Mononuclear cell (primary cell): ENCODE results near the gene CAMK2D. TPM values are rescaled to one million over a fixed set of nuclear protein-coding genes. Genes with fewer than 3 reads are reported as not detected.

Experiments used
- H3K27me3 ChIP-seq: 2 replicates; pipeline ENCODE4 v1.6.0; 2011; ENCODE audit warnings: low read length, control low read depth; ENCODE audit not compliant: insufficient read depth
- H3K4me1 ChIP-seq: 2 replicates; pipeline ENCODE4 v1.5.1; 2011; ENCODE audit warnings: mild to moderate bottlenecking, low read length, control low read depth; ENCODE audit not compliant: insufficient read depth
- H3K4me3 ChIP-seq: 2 replicates; pipeline ENCODE4 v1.5.1; 2011; ENCODE audit warnings: mild to moderate bottlenecking, low read length, moderate library complexity
- H3K9me3 ChIP-seq: 2 replicates; pipeline ENCODE4 v1.5.1; 2011; ENCODE audit warnings: low read depth, mild to moderate bottlenecking, control low read depth, low read length
- total RNA-seq: library from RNA; depleted of rRNA; stranded (reverse); fragments of >200 nt; gene quantifications from one replicate; pipeline ENCODE4 v1.2.3, GENCODE V29; 2012

CAMK2D gene
- total RNA-seq, 1 donor: 58.6 TPM

DNA sequence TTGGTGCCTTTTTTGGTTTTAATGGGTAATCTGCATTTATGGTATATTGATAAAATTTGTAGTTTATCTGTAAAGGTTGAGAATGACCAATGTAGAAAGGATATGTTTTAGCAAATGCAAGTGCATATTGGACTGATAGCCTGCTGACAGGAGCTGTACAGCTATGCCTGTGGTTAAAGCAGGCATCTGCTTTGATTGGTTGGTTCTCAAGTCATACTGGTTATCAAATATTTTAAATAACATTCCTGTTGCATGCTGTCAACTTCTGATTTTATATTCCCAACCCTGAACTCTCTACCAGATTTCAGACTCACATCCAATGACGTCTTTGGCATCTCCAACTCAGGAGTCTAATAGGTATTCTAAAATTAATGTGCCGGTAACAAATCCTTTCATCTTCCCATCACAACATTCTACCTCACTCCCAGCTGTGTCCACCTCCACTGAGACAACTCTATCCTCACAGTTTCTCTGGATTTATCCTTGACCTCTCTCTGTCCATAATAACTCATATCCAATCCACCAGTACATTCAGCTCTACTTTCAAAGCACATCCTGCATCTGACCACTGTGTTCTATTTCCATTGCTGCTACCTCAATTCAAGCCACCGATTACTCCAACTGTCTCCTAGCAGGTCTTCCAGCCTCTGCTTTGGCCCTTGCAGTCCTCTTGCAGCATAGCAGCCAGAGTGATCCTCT, 125.7 kb downstream of the CAMK2D start:
- Histone ChIP-seq H3K9me3 (no peaks in the 10 kb centered on the region), H3K27me3 (no peaks in the 10 kb centered on the region), H3K4me1 (peaks cover 34% of the 10 kb centered on the region), H3K4me3 (no peak overlapping the region)

DNA sequence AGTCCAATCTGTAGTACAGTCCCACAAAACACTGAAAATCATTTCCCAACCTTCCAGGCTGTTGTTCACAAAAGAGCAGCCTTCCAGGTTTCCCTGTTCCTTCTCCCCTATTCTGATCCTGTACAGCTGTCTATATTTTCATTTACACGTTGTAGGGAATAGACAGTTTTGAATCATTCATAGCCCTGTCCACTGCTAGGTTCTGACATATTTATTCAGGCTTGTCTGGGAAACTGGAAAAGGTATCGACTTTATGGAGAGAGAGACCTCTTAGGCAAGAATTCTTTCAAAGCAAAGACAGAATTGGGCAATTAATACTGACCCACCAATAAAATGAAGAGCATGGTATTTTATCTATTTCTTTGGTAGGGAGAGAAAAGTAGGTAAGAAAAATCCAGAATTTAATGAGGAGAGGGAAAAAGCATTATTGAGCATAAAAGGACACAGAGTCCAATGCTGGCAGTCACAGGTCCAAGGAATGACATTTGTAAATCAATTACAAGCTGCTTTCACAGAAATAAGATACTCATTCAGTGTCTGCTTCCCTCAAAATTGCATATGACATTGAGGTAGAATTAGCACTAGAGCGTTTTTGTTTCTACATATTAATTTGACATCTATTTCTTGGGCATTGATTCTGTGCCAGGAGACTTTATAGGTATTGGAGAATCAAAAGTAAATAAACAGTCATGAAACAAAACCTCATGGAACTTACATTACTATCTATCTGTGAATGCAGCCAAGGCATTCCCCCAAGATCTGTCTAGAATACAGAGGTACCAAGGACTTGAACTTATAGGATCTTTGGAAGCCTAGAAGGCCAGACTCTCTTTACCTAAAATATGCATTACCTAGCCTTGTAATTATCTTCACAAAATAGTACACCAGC, 127.2 kb downstream of the CAMK2D start:
- H3K4me1 ChIP-seq: peaks cover 26% of the 10 kb centered on the region
- no peaks in the 10 kb centered on the region for H3K27me3 ChIP-seq
- no peak overlapping the region for H3K4me3 ChIP-seq
- H3K9me3 ChIP-seq: no peaks in the 10 kb centered on the region

DNA sequence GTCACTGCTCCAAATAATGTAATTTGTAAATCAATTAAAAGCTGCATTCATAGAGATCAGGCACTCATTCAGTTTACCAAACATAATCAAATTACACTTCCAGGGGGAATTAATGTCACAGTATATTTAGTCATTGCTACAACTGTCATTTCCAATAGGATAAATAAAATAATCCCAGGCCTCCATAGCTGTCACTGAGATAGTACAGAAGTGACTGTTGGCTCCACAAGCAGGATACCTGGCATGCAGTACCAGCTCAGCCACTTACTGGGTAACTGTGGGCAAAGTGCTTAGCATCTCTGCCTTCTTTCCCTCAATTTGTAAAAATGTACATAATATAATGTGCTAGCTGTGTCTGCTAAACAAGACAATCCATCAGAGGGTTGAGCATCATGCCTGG, 128.1 kb downstream of the CAMK2D start:
- Histone ChIP-seq H3K9me3 (no peaks in the 10 kb centered on the region), H3K27me3 (no peaks in the 10 kb centered on the region), H3K4me1 (peaks cover 20% of the 10 kb centered on the region), H3K4me3 (no peak overlapping the region)

DNA sequence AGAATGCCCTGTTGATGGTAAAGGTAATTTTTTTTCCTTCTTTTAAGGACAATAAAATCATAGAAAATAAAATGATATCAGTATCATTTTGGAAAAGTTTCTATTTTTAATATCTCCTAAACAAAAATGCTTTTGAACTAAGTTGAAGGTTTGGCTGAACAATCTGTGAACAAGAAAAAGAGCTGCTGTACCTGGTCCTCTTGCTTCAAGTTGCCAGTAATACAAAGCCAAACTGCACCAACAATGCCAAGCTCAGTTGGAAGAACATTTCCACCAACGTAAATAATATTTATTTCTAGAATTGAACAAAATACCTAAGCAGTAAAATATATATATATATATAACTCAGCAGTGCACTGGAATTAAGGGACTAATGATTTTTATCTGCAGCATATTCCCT, 132.8 kb downstream of the CAMK2D start:
- no peaks in the 10 kb centered on the region for H3K9me3 ChIP-seq
- H3K4me1 ChIP-seq: no peaks in the 10 kb centered on the region

DNA sequence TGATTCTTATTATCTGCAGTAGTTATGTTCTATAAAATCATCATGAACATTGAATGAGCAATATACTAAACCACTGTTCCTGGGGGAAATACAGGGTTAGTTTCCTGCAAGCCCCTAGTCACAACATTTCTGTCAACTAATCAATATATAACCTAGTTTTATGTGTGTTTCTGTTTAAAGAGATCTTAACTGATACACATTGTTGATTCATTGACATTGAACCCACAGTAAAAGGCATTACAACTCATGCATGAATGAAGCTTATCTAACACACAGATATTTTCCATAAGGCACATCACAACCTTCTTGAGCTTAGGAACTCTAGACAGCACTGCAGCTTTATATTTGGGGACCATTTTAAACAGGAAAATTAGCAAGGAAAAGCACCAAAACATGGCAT, 134.2 kb downstream of the CAMK2D start:
- Histone ChIP-seq H3K27me3 (no peaks in the 10 kb centered on the region), H3K9me3 (no peaks in the 10 kb centered on the region), H3K4me3 (no peak overlapping the region), H3K4me1 (no peaks in the 10 kb centered on the region)

More for the DNA sequence above, 132.8 kb downstream of the CAMK2D start:
- H3K4me3 ChIP-seq: no peak overlapping the region
- H3K27me3 ChIP-seq: no peaks in the 10 kb centered on the region

DNA sequence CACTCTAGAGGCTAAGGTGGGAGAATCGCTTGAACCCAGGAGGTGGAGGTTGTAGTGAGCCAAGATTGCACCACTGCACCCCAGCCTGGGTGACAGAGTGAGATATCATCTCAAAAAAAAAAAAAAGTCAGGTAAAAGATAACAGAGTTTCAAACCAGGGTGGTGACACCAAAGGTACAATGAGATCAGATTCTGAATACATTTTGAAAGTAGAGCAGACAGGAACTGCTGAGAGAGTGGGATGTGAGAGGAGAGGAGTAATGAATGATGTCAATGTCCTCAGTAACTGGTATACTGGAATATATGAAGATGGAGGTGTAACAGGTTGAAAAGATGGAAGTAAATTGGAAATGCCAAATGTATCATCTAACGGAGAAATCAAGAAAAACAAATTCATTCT, 135.6 kb downstream of the CAMK2D start:
- Histone ChIP-seq H3K9me3 (no peaks in the 10 kb centered on the region), H3K4me1 (no peaks in the 10 kb centered on the region), H3K27me3 (no peaks in the 10 kb centered on the region), H3K4me3 (no peak overlapping the region)

DNA sequence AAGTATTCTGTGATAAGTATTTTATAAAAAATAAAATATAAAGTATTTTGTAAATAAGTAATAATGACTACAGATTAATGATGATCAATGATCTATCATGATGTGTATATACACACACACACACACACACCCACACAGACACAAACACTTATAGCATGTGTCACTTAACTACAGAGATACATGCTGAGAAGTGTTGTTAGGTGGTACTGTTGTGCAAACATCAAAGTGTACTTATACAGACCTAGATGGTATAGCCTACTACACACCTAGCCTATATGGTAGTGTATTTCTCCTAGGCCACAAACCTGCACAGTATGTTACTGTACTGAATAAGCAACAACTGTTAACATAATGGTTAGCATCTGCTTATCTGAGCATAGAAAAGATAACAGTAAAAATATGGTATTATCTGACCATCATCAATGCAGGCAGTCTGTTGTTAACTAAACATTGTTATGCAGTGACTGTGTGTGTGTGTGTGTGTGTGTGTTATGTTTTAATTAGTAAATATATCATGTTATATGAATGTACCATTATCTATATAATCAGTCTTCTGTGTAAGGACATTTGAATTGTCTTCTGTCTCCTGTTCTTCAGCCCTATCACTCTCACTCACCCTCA, 138.2 kb downstream of the CAMK2D start:
- H3K27me3 ChIP-seq: no peaks in the 10 kb centered on the region

DNA sequence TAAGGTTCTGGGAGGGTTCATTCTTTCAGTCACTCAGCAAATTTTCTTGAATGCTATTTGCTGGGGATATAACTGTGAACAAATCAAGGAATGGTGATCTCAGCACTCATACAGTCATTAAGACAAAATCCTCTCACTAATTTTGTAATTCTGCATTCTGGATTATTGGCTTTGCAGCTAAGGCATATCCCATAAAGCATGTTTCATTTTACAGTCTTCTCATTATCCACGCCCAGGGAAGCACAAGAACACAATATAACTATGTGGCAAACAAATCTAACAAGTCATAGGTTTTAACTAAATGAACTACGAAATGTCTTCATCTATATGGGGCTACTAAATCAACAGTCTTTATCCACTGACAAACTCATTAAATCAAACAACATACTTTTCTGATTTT, 139.9 kb downstream of the CAMK2D start:
- H3K4me1 ChIP-seq: peaks cover 4% of the 10 kb centered on the region
- H3K4me3 ChIP-seq: no peak overlapping the region
- H3K27me3 ChIP-seq: no peaks in the 10 kb centered on the region
- H3K9me3 ChIP-seq: no peaks in the 10 kb centered on the region

More for the DNA sequence above, 138.2 kb downstream of the CAMK2D start:
- H3K4me3 ChIP-seq: no peak overlapping the region
- no peaks in the 10 kb centered on the region for H3K4me1 ChIP-seq
- no peaks in the 10 kb centered on the region for H3K9me3 ChIP-seq

DNA sequence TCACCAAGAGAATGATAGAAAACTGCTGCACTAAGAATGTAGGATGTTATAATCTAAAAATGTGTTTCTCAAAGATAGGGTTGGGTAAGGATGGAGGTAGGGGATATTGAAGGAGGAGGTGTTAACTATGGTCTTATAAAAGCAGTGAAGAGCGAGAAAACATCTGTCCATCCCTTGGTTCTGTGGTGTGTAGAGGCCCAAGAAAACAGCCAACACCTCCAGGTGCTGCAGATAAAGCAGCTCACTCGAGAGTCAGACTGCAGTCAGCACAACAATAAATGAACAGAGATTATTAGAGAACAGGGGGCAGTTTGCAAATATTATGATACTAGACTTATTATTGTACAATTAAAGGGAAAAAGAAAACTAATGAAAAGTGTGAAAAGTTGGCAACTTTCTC, 141.5 kb downstream of the CAMK2D start:
- Histone ChIP-seq H3K4me1 (peaks cover 4% of the 10 kb centered on the region), H3K27me3 (no peaks in the 10 kb centered on the region), H3K9me3 (no peaks in the 10 kb centered on the region), H3K4me3 (no peak overlapping the region)

DNA sequence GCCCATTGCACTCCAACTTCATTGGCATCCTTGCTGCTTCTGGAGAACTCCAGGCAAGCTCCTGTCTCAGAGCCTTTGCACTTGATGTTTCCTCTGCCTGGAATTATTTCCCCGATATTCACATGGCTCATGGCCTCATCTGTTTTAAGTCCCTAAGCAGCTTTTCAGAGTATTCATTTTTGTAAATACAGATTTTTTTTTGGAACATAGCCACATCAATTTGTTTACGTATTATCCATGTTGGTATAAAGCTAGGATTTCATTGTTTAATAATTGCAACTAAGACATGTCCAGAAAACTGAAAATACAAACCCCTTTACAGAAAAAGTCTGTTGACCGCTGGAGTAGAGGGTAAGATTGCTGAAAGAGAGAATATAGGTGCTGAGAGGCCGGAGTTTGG, 142.0 kb downstream of the CAMK2D start:
- peaks cover 4% of the 10 kb centered on the region for H3K4me1 ChIP-seq
- no peaks in the 10 kb centered on the region for H3K27me3 ChIP-seq
- no peaks in the 10 kb centered on the region for H3K9me3 ChIP-seq
- H3K4me3 ChIP-seq: no peak overlapping the region

DNA sequence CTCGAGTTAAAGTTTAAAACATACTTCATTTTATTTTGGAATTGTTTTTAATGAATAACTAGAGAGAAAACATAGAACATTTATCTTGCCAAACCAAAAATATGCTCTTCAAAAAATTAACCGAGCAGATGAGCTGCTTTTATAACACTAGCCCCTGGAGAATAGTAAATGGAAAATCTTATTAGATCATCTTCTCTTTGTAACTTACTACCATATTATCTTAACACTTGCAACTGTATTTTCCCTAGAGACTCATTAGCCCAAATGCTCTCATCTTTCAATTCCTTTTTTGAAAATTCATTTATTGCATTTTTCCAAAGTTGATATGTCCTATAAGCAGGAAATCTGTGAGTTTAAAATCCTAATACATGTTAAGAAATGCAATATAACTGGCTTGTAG, 143.3 kb downstream of the CAMK2D start:
- no peak overlapping the region for H3K4me3 ChIP-seq
- H3K9me3 ChIP-seq: no peaks in the 10 kb centered on the region
- H3K27me3 ChIP-seq: no peaks in the 10 kb centered on the region
- H3K4me1 ChIP-seq: peaks cover 4% of the 10 kb centered on the region

DNA sequence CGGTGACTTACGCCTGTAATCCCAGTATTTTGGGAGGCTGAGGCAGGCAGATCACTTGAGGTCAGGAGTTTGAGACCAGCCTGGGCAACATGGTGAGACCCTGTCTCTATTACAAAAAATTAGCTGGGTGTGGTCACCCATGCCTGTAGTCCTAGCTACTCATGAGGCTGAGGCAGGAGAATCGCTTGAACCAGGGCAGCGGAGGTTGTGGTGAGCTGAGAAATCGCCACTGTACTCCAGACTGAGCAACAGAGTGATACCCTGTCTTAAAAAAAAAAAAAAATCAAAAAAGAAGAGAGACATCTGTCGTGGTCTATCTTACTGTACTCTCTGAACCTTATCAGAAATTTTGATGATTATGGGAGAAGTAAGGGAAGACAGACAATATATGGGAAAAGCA, 144.3 kb downstream of the CAMK2D start:
- Histone ChIP-seq H3K4me3 (no peak overlapping the region), H3K9me3 (no peaks in the 10 kb centered on the region), H3K27me3 (no peaks in the 10 kb centered on the region), H3K4me1 (peaks cover 4% of the 10 kb centered on the region)

DNA sequence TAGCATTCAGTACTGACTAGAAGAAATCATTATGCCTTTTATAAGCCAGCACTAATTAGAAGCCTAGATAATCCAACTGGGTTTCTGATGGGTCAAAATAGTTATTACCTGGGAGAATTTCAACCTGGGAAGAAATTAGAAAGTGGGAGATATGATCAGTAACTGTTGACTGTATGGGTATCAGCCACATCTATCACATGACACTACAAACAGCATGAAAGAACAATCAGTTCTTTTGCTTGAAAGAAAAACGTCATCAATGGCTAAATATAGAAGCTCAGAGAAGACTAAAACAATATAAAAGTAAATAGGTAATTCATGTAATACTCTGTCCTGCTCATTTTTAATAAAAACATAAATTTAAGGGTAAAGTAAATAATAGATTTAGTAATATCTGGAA, 145.1 kb downstream of the CAMK2D start:
- Histone ChIP-seq H3K27me3 (no peaks in the 10 kb centered on the region), H3K4me1 (peaks cover 4% of the 10 kb centered on the region), H3K4me3 (no peak overlapping the region), H3K9me3 (no peaks in the 10 kb centered on the region)

DNA sequence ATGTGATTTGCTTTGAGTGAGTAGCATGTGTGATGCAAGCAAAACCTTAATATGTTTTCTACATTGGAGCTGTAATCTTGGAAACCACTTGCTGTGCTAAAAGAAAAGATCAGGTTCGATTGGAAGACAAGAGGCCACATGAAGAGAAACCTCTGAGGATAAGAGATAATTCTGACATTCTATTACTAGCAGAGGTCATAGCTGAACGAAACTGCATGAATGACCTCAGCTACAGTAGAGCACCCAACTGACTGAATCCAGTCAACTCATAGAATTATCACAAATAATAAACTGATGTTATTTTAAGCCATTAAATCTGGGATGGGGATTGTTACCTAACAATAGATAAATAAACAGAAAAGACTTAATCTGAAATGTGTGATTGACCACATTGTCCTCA, 147.1 kb downstream of the CAMK2D start:
- Histone ChIP-seq H3K27me3 (no peaks in the 10 kb centered on the region), H3K4me3 (no peak overlapping the region), H3K4me1 (peaks cover 4% of the 10 kb centered on the region), H3K9me3 (no peaks in the 10 kb centered on the region)

DNA sequence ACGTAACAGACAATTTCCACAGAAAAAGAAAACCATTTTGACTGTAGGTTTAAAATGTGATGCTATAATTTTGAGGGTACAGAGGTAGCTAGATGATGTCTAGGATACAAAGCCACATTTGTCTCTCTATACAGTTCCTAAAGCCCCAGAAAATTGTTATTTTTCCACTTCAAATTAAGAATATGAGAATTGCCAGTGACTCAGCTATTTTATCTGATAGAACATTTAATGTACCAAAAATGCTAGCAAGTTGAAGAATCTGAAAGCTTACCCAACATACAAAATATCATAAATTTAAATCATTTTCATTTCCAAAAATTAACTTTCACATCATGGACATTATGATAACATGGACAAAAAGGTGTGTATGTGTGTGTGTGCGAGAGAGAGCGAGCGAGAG, 148.0 kb downstream of the CAMK2D start:
- H3K4me1 ChIP-seq: peaks cover 4% of the 10 kb centered on the region
- H3K27me3 ChIP-seq: no peaks in the 10 kb centered on the region
- H3K9me3 ChIP-seq: no peaks in the 10 kb centered on the region
- H3K4me3 ChIP-seq: no peak overlapping the region
